HG03558 (cell line): ENCODE data around the gene RNF168.
"Not testable (repeated sequence)": the region's sequence is repeated elsewhere in the genome, so short reads cannot be mapped to it uniquely, and the experiment has no call there.

Source experiments
- ATAC-seq: cut with Tn5 transposase; IDR thresholded peaks from one replicate; pipeline ENCODE4 v1.9.1; 2021; ENCODE audit warnings: moderate number of reproducible peaks; ENCODE audit not compliant: unreplicated experiment; ENCODE audit errors: extremely low read depth

The RNF168 gene

DNA sequence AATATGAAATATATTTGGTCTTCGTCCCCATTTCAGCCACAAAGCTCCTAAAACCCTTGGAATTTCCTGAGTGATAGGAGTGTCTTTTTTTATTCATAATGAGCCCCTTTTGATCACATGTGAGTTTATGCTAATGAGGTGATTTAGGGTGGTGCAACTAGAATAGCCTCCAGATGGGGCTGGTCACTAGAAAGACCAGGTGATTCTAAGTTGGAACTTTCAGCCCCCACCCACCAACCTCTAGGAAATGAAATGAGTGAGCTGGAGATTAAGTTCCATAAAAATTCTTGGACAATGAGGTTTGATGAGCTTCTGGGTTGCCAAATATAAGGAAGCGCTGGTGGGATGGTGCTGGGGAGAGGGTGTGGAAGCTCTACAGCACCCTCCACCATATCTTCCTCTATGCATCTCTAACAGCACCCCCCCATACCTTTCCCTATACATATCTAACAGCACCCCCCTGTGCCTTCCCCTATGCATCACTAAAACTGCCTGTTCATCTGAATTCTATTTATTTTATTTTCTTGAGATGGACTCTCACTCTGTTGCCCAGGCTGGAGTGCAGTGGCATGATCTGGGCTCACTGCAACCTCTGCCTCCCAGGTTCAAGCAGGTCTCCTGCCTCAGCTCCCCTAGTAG, 13.7 kb upstream of the RNF168 start:
- ATAC-seq: no peak

DNA sequence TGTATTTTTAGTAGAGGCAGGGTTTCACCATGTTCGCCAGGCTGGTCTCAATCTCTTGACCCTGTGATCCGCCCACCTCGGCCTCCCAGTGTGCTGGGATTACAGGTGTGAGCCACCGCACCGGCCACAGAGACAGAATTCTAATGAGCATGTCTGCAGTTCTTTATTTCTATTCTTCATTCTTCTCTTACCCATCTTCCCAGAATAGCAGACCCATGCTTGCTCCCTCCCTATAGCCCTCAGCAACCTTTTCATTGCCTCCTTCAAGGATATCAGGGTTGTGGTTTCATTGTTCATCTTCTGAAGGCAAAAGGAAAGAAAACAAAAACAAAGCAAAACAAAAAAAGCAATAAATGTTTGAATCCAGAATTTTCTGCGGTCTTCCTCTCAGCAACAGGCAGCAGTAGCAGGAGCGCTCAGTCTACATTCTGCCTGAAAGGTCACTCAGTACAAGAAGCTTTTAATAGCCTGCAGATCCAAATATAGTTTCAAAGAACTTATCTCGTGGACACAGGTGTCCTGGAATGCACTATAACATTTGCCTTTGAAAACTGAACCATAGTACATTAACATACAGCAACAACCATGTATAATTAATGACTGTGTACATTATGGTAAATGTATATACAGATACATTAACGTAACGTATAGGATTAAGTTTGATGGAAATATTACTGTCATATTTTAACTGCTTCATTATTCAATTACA, 11.5 kb upstream of the RNF168 start, which contains the start of gene SMCO1:
TSS of gene SMCO1 (minus strand) at position 434 of the 709 bp plus-strand sequence. CDS start at position 297, 137 bp downstream.
- ATAC-seq: no peak

DNA sequence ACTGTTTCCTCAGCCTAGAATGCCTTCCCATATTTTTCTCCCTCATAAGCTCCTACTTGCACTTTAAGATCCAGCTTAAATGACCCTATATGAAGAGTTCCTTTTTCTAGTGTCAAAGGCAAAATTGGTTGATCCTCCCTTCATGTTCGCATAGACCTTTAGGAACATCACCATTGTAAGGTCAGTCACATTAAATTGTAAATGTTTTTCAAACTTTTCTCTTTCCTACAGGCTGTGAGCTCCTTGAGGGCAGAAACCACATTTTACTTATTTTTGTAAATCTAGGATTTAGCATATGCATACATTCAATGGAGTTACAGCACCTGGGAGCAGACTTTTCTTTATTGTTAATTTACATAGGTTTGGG, 10.8 kb upstream of the RNF168 start:
- no peak for ATAC-seq

DNA sequence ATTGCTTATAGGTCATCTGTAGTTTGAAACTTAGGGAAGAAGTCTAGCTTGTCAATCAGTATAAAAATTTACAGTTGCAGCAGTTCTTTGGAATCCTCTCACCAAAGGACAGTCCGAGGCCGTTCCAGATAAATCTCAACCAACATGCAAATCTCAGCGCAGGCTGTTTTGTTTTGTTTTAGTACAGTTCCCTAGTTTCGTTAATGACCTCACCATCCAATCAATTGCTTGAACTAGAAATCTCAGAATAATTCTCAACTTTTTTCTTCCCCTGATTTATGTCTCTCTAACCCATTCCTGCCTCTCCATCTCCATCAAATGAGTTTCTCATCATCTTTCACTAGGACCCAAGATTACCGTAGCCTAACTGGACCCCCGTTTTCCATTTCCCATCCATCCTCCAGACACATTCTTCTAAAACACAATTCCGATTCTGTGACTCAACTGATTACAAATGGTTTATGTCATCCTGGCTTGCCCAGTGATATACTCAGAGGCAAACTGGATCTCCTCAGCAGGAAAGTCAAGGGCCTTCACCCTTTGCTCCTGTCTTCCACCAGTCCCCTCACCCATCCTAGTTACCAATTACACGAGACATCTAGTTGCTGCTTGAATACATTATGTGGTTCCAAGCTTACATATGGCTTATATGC, 10.3 kb upstream of the RNF168 start:
- ATAC-seq: no peak

DNA sequence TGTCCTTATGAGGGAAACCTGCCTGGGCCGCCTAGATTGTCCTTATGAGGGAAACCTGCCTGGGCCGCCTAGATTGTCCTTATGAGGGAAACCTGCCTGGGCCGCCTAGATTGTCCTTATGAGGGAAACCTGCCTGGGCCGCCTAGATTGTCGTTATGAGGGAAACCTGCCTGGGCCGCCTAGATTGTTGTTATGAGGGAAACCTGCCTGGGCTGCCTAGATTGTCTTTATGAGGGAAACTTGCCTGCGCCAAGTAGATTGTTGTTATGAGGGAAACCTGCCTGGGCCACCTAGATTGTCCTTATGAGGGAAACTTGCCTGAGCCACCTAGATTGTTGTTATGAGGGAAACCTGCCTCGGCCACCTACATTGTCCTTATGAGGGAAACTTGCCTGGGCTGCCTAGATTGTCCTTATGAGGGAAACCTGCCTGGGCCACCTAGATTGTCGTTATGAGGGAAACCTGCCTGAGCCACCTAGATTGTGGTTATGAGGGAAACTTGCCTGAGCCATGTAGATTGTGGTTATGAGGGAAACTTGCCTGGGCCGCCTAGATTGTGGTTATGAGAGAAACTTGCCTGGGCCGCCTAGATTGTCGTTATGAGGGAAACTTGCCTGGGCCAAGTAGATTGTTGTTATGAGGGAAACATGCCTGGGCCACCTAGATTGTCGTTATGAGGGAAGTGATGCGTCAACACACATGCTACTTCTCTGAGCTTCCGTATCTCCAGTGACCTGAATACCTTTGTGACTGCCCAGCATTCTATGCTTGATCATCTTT, 8.3 kb upstream of the RNF168 start:
- not testable (repeated sequence) for ATAC-seq

DNA sequence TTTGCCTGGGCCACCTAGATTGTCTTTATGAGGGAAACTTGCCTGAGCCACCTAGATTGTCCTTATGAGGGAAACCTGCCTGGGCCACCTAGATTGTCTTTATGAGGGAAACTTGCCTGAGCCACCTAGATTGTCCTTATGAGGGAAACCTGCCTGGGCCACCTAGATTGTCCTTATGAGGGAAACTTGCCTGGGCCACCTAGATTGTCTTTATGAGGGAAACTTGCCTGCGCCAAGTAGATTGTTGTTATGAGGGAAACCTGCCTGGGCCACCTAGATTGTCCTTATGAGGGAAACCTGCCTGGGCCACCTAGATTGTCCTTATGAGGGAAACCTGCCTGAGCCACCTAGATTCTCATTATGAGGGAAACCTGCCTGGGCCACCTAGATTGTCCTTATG, 7.5 kb upstream of the RNF168 start:
- not testable (repeated sequence) for ATAC-seq

DNA sequence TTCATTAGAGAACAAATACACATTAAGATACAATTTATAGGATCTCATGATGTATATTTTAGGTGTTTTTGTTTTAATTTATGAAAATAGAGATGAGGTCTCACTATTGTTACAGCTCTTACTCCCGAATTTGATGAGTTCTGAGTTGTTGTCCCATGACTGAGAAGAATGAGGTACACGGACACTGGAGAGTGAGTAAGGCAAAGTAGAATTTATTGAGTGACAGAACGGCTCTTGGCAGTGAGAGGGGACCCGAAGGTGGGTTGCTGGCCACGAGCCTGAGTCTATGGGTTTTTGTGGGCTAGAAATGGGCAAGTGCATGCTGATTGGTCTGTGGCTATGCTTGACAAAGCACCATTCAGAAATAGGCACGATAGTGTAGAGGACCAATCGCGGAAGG, 3.1 kb upstream of the RNF168 start:
- no peak for ATAC-seq

DNA sequence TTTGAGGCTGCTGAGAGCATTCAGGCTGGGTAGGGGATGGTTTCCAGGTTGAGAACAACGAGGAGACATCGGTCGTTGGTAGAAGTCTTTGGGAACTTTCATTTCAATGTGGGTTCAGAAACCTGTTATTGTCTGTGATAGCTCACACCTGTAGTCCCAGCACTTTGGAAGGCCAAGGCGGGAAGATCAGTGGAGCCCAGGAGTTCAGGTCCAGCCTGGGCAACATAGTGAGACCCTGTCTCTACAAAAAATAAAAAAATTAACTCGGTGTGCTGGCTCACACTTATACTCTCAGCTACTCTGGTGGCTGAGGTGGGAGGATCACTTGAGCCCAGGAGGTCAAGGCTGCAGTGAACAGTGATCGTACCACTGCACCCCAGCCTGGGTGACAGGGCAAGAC, 988 bp upstream of the RNF168 start:
- ATAC-seq: no peak

DNA sequence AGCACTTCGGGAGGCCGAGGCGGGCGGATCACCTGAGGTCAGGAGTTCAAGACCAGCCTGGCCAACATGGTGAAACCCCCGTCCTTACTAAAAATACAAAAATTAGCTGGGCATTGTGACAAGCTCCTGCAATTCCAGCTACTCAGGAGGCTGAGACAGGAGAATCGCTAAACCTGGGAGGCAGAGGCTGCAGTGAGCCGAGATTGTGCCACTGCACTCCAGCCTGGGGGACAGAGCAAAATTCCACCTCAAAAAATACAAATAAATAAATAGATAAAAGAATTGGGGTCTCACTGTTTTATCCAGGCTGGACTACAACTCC, 470 bp upstream of the RNF168 start:
- ATAC-seq: not testable (repeated sequence)

DNA sequence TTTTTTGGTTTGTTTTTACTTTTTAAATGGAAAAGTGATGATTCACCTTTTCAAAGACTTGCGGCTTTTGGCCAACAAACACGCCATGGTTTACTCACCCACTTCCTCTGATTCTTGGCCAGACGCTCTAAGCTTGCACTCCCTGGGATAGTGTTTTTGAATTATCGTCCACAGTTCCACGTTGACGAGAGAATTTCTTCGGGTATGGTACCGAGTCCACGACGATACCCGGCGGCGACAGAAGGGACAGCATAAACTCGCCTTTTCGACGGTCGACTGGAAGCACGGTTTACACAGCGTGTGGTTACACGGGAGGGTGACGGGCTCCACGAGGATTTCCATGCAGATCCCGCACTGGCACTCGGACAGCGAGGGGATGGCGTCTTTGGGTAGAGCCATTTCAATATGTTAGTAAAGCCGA, 783 bp downstream of the RNF168 start:
- ATAC-seq: no peak

DNA sequence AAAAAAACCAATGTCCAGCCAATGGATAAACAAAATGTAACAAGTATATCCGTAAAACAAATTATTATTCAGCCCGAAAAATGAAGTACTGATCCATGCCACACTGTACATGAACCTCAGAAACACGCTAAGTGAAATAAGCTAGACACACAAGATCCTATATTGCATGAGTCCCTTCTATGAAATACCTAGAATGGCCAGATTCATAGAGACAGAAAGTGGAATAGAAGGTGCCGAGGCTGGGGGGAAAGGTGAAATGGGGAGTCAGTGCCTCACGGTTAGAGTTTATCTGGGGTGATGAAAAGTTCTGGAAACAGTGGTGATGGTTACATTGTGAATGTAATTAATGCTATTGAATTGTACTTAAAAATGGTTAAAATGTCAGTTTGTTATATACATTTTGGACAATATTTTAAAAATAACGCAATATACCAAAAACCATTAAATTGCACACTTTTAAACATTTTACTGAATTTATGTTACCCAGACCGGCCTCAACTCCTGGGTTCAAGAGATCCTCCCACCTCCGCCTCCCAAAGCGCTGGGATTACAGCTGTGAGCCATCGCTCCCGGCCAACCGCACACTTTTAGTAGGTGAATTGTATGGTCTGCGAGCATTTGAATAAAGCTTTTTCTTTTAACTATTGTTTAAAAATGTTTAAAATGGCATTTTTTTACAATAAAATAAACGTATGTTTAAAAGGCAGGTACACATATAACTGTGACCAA, 2.1 kb downstream of the RNF168 start:
- ATAC-seq: no peak

DNA sequence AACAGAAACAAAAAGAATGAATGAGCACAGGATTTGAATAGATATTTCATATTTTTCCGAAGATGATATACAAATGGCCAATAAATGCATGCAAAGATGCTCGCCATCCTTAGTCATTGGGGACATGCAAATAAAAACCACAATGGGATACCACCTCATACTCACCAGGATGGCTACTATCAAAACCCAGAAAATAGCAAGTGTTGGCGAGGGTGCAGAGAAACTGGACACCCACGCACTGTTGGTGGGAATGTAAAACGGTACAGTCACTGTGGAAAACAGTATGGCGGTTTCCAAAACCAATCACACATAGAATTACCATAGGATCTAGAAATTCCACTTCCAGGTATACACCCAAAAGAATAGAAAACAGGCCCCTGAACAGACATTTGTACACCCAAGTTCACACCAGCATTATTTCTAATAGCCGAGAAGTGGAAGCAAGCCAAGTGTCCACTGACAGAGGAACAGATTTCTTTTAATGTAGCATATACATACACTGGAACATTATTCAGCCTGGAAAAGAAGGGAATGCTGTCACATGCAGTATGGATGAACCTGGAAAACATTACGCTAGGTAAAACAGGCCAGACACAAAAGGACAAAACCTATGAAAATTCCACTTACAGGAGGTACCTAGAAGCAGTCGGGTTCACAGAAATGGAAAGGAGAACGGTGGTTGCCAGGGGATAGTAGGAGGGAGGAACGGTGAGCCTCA, 3.6 kb downstream of the RNF168 start:
- ATAC-seq: no peak

DNA sequence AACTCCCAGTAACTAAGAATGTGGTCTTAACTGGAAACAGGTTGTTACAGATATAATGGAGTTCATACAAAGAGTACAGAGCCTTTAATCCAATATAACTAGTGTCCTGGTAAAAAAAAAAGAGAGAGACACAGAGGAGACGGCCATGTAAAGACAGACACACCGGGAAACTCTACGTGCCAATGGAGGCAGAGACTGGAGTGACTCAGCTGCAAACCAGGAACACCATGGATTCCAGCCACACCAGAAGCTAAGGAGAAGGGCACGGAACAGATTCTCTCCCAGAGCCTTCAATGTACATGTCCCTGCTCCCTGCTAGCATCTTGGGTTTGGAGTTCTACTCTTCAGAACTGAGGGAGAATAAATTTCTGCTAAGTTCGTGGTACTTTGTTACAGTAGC, 4.5 kb downstream of the RNF168 start:
- ATAC-seq: no peak

DNA sequence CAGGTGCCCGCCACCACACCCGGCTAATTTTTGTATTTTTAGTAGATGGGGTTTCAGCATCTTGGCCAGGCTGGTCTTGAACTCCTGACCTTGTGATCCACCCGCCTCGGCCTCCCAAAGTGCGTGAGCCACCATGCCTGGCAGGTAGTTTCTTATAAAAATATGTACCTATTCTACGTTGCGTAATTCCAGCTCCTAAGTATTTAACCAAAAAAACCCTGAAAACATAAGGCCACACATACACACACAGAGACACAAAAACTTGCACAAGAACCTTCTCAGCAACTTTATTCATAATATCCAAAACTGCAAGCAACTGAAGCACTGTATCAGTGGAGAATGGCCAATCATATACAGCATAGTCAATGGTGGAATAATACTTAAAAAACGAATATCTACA, 5.3 kb downstream of the RNF168 start:
- ATAC-seq: no peak

DNA sequence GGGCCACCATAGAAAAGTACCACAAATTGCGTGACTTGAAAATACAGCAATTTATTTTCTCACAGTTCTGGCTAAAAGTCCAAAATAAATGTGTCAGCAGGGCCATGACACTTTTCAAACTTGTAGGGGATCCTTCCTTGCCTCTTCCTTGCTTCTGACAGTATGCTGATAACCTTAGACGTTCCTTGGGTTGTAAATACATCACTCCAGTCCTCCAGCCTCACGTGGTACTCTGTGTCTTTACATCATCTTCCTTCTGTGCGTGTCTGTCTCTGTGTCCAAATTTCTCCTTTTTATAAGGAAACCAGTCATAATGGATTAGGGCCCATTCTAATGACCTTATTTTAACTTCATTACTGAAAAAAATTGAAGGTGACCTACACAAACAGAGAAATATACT, 7.4 kb downstream of the RNF168 start:
- no peak for ATAC-seq

DNA sequence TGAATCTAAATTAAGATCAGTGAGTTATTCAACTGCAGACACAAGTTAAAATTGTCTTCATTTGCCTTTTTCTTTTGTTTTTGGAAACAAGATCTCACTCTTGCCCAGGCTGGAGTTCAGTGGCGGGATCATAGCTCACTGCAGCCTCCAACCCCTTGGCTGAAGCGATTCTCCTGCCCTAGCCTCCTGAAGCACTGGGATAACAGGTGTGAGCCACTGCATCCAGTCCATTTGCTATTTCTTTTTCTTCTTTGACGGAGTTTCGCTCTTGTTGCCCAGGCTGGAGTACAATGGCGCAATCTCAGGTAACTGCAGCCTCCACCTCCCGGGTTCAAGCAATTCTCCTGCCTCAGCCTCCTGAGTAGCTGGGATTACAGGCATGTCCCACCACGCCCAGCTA, 10.3 kb downstream of the RNF168 start:
- ATAC-seq: no peak

DNA sequence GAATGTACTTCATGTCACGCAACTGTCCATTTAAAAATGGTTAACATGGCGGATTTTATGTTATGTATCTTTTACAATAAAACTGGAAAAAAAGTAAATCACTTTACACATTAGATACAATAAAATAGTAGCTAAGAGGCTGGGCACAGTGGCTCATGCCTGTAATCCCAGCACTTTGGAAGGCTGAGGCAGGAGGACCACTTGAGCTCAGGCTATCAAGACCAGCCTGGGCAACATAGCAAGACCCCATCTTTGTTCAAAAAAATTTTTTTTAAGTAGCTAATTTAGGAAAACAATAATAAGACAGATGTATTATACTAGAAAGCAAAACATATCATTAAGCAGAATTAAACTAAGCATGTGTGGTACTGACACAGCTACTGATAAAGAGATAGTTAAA, 11.5 kb downstream of the RNF168 start:
- ATAC-seq: no peak

DNA sequence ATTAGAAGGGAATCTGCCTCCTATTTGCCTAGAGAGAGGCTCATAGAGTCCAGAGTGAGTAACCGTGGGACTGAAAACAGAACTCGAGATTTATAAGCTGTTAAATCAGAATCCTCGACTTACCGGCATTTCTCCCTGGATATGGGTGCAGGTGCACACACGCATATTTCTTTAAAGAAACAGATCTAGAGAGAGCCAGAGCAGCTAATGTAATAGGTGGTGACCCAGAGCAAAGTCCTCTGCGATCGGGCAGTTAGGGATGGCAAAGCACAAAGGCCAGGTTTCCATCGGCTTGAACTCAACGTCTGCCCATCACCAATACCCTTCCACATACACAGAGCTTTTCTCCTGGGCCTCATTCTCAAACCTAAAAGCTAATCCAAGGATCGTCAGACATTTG, 13.8 kb downstream of the RNF168 start:
- no peak for ATAC-seq

DNA sequence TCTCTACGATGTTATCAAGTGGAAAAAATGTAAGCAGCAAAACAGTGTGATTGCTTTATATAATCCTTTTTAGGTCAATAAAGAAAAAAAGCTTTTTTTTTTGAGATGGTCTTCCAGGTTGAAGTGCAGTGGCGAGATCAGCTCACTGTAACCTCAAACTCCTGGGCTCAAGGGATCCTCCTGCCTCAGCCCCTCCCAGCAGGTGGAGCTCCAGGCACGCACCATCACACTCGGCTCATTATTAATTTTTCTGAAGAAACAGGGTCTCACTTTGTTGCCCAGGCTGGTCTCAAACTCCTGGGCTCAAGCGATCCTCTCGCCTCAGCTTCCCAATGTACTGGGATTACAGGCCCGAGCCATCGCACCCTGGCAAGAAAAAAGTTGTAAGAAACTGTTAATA, 17.3 kb downstream of the RNF168 start:
- no peak for ATAC-seq

DNA sequence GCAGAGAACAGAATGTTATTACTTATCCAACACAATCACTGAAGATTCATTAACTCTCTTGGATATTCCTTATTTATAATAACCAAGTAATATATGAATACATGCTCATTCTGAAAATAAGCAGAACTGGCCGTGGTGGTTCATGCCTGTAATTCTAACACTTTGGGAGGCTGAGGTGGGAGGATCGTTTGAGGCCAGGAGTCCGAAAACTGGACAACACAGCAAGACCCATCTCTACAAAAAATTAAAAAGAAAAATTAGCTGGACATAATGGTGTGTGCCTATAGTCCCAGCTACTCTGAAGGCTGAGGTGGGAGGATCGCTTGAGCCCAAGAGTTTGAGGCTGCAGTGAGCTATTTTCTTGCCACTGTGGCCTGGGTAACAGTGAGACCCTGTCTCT, 25.9 kb downstream of the RNF168 start:
- no peak for ATAC-seq
